GM15510 (cell line): ENCODE results near the gene RPL7A.

Experiments used
- POLR2A ChIP-seq: IDR thresholded peaks from 3 replicates; pipeline ENCODE4 v1.6.1; 2011; ENCODE audit warnings: borderline replicate concordance; ENCODE audit not compliant: insufficient read length; ENCODE audit errors: extremely low read depth

RPL7A gene

DNA sequence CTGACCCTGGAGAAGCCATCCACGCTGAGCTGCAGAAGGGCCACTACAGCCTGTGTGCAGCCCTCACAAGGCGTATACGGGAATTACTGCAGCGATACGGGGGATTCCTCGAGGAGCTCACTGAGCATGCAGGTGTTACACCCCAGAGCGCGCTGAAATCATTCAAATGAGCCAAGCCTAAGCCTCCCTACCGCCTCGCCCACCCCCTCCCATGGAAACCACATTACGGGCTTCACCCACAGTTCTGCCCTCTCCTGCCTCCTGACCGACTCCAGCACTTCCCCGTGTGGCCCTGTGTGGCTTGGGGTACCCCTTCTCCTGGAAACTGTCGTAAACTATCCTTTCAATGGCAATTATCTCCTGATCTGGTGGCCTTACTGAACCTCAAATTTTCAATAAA lies 25.3 kb upstream of the RPL7A start:
- TF ChIP-seq POLR2A = no peak

GRCh38 chr9:133323211-133323610 lies 24.8 kb upstream of the RPL7A start:
- no peak for TF ChIP-seq POLR2A

DNA sequence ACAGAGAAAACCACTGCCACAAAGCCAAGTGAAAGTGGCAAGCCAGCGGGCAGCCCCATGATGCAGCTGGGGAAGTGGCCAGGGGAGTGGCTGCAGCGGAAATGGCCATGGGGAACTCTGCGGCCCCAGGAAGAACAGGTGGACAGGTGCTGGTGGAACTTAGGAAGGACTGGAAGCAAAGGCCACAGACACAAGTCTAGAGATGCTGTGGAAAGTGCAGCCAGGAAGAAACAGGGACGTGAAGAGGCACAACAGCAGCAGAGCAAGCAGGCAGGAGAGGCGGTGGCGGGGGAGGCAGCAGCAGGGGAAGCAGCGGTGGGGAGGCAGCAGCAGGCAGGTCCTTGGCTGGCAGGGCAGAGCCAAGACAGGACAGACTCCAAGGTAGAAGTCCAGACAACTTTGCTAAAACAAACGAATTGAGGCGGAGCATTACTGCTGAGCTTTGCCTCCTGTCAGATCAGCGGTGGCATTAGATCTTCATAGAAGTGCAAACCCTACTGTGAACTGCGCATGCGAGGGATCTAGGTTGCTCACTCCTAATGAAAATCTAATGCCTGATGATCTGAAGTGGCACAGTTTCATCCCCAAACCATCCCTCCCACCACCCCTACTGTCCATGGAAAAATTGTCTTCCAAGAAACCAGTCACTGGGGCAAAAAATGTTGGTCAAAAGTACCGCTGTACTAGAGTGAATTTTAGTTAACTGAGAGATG lies 23.9 kb upstream of the RPL7A start:
- no peak for TF ChIP-seq POLR2A

DNA sequence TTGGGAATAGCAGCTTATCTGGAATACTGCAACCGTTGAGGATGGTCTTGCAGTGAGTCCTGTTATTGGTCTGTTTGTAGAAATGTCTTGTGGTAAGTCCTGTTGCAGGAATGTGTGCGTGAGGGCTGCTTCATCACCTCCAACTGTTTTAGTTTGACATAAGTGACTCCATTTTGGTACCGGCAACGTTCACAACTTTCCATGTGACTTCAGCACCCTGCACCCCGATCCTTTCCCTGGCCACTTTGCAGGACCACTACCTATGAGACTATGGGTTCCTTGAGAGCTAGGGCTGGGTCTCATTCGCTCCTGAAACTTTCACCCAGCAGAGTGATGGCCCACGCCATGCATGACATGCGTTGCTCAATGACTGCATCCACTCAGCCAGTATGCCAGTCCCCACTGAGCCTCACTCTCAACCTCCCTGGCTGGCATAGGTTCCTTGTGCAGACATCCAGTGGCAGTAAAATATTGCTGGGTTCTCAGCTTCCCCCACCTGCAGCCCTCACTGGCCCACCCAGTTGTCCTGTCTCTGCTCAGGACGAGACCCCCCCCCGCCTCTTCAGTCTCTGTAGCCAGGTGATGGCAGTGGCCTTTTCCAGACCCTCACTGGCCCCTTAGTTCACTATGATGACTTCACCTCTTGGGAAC lies 20.1 kb upstream of the RPL7A start:
- no peak for TF ChIP-seq POLR2A

GRCh38 chr9:133331221-133331620 lies 16.8 kb upstream of the RPL7A start:
- TF ChIP-seq POLR2A = no peak

GRCh38 chr9:133331641-133332380 lies 16.2 kb upstream of the RPL7A start:
- no peak for TF ChIP-seq POLR2A

GRCh38 chr9:133332381-133332730 lies 15.7 kb upstream of the RPL7A start:
- no peak for TF ChIP-seq POLR2A

DNA sequence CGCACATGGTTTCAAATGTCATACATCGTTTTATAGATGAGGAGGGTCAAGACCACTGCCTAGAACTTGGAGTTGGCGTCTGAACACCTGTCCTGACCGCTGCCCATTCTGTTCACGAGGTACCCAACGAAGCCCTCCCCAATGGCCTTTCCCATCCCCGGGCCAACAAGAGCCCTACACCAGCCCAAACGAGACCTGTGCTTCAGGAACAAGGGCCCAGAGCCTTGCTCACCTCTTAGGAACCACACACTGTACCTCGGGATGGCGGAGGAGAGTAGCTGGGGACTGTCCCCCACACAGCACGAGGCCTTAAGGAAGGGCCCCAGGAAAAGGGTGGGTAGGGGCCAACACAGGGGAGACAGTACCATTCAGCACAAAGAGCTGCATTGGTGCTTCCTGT lies 15.0 kb upstream of the RPL7A start:
- no peak for TF ChIP-seq POLR2A

DNA sequence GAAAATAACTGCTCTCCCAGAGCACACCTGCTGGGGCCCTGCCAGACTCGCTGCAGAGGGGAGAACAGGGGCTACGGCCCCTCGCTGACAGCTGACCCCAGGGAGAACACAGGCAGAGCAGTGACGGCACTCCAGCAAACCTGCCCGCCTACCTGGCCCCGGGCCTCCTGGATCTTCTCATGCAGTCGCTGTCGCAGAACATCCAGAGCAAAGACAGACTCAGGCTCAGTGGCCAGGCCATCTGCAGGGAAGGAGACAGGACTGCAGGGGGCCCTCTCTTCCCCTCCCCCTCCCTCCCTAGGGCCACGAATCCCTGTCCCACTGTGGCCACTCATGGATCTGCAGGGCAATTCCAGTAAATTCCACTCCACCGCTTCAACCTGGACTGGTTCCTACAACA lies 14.5 kb upstream of the RPL7A start:
- no peak for TF ChIP-seq POLR2A

- no peak for TF ChIP-seq POLR2A
Measured at GRCh38 chr9:133334161-133334560, 13.9 kb upstream of the RPL7A start.

- peak; percentile 80 for TF ChIP-seq POLR2A
Measured at GRCh38 chr9:133335924-133336811, 11.8 kb upstream of the RPL7A start, which contains the start of gene SURF6. Gene SURF6, minus strand, starts transcription at chr9:133336188. Its CDS starts 56 bp downstream, at chr9:133336132.

DNA sequence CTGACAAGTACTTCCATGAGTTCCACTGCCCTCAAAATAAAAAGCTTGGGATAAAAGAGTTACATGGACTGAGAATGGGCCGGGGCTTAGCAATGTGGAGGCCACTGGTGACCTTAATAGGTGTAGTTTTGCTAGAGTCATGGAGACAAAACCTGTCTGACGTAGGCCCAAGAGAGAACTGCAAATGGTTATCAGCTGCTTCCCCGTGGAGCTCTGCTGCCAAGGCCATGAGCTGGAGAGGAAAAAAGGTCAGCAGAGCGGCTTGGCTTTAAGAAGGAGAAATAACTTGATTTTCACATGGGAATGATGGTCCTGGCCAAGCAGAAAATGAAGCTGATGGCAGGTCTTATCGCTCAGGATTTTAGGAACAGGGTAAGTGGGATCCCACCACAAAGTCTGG lies 8.4 kb upstream of the RPL7A start:
- TF ChIP-seq POLR2A = no peak

DNA sequence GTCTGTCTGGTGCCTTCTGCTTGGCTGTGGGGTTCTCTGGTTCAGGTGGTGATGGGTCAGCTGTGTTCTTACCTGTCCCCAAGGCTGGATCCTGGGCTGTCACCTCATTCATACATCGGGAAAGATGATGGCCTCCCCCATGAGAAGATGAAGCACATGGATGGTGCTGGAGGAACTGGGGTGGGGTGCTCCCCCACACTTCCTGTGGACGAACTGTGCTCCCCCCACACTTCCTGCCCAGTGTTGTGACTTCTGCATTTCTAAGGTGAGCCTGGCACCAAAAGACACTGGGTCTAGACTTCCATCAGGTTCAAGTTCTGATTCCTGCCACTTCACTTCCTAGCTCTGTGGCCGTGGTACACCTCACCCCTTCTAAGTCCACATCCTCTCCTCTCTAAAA lies 7.8 kb upstream of the RPL7A start:
- TF ChIP-seq POLR2A = no peak

- no peak for TF ChIP-seq POLR2A
Measured at GRCh38 chr9:133340916-133341315, 7.1 kb upstream of the RPL7A start.
